ENCODE measurements around the gene SRSF5.
"Not testable (repeated sequence)": the region's sequence is repeated elsewhere in the genome, so short reads cannot be mapped to it uniquely, and the experiment has no call there.

SRSF5 gene

DNA sequence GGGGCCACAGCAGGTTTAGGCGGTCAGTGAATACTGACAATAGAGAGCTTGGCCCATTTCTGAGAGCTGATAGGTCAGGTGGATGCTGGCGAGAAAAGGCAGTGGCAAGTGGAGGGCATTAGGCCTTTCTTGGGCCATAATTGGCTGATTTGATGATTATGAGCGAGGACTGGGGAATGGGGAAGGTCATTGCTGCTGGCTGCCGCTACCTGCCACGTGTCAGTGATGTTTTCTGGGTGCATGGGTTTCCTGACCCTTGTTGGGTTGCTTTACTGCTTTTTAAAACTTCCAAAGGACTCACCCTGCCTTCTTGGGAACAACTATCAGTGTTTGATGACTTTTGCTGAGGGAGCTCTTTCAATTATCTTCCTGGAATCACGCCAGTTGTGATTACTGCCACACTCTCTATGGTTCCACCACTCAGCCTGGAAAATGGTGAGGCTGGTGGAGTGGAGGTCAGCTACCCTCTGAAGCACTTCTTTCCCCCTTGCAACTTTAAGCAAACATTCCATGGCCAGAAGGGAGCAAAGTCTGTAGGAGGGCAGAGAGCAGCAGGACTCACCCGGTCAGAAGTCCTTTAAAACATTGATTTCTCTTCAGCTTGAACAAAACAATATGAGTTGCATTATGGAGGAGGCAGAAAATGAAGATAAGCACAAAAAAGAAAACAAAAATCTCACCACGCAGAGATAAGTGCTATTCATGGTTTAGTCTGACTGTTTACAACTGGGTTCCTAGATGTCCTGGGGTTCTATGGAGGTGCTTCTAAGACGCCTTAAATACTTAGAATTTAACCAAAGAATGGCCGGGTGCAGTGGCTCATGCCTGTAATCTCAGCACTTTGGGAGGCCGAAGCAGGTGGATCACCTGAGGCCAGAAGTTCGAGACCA is 42.2 kb downstream of the SRSF5 start:
- no peak for DNase-seq (ENCODE audit: low read depth)

DNA sequence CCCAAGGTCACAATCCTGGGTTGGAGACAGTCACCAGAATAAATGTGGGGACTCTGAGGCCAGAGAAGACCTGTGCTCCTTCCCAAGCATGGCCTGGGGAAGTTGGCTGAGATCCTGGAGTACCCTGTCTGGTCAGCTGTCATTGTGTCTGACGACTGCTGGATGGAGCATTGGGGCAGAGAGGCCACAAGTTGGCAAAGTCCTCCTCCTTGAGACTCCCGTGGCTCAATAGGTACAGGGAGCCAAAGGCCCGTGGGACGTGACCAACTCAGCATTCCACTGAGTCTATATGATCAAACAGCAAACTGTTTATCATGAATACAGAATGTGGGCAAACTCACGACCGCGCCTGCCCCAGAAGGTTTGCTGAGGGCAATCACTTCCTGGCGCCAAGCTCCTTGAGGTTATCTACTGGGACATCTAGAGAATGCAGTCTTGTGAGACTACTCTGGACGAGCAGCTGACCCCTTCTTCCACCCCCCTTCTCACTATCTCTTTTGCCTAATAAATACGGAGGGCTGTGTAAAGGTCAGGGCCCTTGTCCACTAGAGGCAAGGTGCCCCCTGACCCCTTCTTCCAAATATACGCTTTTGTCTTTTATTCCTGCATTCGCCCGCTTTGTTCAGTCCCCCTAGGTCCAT is 44.4 kb downstream of the SRSF5 start:
- DNase-seq (ENCODE audit: low read depth): no peak

DNA sequence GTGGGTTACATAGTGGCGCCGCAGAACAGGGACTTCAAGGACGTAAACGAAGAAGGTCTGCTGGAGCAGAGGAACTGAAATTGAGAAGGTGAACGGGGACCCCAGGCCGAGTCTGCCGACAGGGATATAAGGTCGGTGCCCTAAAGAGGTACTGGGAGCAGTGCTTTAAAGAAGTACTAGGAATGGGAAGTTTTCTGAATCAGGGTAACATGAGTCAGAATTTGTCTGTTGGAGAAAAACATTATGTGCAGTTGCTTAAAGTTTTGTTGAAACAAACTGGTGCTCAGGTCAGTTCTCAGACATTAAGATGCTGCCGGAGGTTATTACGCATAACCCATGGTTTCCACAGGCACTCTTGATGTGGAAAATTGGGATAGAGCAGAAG is 44.9 kb downstream of the SRSF5 start:
- no peak for DNase-seq (ENCODE audit: low read depth)

DNA sequence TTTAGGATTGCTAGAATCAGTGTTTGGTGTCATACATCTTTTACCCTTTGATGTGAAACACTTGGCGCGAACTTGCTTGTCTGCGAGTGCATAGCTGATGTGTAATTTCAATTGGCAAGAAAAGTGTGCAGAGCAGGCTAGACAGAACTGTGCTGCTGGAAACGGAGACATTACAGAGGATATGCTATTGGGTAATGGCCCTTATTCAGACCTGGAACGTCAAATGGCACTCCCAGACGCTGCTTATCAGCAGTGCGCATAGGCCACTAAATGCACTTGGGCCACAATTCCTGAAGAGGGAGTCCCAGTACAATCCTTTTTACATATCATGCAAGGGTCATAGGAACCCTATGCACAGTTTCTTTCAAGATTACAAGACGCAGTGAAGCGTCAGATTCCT is 45.8 kb downstream of the SRSF5 start:
- no peak for DNase-seq (ENCODE audit: low read depth)

DNA sequence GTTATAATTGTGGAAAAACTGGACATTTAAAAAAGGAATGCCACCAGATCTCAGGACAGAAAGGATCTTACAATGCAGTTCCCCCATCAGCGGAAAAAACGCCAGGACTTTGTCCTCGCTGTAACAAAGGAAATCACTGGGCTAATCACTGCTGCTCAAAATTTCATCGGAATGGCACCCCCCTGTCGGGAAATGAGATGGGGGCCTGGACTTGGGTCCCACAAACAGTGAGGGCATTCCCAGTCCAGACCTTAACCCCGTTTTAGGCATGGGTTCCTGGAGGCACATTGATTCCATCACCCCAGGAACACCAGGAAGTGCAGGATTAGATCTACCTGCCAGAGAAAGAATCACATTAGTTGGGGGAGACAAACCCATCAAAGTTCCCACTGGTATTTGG is 46.4 kb downstream of the SRSF5 start:
- not testable (repeated sequence) for DNase-seq (ENCODE audit: low read depth)

DNA sequence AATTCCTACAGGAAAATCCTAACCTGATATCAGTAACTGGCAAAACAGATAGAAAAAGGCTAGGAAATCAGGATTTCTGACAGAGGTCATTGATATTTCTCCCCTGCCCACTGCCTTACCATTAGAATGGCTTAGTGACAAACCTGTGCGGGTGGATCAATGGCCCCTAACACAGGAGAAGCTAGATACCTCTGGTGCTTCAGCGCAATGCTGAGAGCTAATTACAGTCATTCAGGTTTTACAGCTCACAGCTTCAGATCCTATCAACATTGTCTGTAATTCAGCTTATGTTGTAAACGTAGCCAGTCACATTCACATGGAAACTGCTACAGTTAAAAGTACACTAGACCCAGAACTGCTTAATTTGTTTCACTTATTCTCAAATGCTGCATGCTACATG is 47.5 kb downstream of the SRSF5 start:
- DNase-seq (ENCODE audit: low read depth): no peak

DNA sequence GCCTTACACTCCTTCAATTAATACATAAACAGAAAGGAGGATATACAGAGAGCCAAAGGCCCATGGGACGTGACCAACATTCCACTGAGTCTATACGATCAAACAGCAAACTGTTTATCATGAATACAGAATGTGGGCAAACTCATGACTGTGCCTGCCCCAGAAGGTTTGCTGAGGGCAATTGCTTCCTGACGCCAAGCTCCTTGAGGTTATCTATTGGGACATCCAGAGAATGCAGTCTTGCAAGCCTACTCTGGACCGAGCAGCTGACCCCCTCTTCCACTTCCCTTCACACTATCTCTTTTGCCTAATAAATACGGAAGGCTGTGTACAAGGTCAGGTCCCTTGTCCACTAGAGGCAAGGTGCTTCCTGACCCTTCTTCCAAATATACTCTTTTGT is 48.6 kb downstream of the SRSF5 start:
- no peak for DNase-seq (ENCODE audit: low read depth)

DNA sequence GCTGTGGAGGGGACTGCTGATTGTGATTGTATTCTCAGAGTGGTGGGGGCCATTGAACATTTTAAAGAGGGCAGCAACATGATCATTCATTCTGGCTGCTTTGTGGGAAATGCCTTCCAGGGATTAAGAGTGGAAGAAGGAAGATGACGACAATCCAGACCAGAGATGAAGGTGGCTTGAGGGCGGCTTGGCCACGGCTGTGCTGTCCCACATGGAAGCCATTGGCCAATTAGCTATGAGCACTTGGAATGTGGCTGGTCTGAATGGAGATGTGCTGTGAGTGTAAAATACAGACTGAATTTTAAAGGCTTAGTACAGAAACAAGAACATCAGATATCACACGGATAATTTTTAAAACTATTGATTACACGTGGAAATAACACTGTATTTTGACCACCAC is 49.3 kb downstream of the SRSF5 start:
- no peak for DNase-seq (ENCODE audit: low read depth)

DNA sequence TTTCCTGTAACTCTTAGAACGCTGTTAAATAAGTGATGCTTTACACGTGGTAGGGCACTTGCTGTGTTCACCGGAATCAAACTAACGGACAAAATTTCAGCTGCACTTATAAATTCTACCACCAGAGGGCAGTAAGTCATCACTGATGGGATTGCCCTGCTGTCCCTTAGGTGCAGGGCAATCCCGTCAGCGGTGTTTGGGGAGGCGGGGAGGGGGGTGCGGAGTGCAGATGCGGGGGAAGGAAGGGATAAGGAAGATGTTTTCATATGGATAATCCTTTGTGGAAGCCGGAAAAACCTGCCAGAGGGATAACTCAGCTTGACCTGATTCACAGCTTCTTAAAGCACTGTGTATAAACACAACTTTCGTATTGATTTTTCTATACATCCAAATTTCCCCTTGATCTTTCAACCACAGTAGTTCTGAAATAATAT is 51.8 kb downstream of the SRSF5 start:
- peak; percentile 26 for DNase-seq (ENCODE audit: low read depth)

DNA sequence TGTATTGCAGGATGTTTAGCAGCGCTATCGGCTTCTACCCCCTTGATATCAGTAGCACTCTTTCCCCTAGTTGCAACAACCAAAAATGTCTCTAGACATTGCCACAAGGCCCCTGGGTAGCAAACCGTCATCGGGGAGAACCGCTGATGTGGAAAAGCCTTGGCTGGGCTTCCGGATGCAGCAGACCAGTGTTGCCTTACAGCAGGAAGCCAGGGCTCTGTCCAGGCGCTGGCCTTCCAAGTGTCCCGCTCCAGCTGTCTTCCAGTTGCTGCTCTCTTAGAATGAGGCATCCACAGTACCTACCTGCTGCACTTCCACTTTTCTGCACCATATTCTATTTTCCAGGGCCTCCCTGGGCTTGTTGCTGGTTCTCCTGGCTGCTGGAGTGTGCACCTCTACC is 52.7 kb downstream of the SRSF5 start:
- DNase-seq (ENCODE audit: low read depth): no peak

DNA sequence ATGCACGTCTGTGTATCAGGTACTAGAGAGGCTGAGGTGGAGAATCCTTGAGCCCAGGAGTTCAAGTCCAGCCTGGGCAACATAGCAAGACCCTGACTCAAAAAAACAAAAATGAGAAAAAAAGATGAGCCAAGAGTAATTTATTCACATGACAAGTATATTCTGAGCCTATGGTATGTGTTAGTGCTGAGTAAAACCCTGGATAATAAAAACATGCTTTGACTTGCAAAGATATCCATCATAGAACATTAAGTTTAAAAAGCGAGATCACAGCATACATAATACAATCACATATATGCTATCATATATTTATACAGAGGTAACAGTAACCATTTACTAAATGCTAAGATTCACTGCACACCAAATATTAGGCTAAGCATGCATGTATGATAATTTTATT is 54.0 kb downstream of the SRSF5 start:
- DNase-seq (ENCODE audit: low read depth): no peak
